Activated CD4-positive, alpha-beta T cell treated with anti-CD3 and anti-CD28 coated beads, Interleukin-2, amount 50 U/mL, for 24 hours (primary cell): ENCODE results near the gene DMD.

Source experiments
- DNase-seq, 2 donors: peaks; one replicate each; pipeline ENCODE4 v3.0.0-alpha.2; 2020; ENCODE audit warnings: low read depth in 1 of 2, low spot score in 1 of 2

DMD gene

DNA sequence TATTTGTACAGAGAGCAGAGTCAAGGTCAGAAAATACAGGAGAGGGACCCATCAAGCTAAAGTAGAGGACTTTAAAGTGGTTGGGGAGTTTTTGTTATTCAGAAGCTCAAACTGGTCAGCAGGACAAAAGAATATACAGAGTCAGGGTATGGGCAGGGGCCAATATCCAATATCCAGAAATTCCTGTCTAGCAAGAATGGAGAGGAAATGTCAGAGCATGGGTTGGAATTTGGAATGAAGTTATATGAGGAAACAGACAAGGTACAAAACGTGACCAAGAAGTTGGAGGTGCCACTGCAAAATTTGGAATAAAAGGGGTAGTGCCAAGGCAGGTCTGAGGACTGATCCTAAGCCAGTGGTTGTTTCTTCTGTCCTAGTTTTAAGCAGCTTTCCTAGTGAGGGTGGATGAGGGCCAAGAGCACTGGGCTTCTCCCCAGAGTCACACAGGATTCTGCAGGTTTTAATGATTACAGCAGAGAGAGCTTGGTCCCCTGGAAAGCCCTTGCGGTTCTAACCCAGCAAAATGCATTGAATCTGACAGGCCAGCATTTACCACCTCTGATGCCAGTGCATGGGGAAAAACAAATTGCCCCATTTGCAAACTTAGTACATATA, 1834.8 kb downstream of the DMD start:
- no peak for DNase-seq

DNA sequence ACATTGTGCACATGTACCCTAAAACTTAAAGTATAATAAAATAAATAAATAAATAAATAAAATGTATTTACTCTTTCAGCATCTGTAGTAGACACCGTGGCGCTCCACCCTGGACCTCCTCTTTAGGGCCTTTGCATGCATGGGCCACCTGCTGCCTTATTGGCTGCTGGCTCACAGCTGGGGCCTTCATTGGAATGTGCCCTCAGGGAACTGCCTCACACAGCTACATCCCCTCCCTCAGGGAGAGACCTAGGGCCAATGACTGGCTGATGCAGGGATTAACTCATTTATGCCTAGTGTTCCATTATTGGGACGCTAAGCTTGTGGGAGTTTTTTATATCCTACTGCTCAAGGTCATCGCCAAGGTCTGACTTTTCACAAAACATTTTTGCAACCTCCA, 1836.6 kb downstream of the DMD start:
- no peak for DNase-seq

DNA sequence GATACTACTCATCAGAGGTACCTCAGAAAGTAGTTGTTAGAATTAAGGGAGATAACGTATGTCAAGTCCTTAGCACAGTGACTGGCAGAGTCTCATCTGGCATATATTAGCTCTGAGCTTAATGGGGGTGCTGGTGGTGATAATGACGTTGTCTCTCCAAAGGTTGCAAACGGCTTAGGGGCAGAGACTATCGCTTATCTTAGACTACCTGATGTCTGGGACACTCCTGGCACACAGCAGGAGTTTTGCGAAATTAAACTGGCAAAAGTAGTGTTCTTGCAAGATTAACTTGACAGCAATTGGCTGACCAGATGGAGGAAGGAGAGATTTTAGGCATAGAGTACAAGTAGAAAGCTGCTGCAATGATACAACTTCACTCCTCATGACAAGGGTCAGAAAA, 1839.4 kb downstream of the DMD start:
- no peak for DNase-seq

DNA sequence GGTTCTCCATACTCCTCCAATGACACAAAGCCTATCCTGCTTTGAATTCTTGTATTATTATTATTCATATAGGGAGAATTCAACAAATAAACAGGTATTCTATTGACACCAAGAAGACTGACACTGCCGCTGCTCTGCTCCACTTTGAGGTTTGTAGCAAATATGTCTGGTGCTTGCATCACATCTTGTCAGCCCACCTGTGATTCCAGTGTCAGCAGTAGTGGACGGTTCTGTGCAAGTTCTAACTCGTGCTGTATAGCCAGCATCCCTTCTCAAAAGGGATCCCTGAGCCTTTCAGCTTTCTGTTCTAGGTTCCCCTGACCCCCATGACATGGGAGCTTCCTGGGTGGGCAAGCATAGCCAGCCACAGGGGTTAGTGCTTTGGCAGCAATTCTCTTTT, 1843.5 kb downstream of the DMD start:
- no peak for DNase-seq

DNA sequence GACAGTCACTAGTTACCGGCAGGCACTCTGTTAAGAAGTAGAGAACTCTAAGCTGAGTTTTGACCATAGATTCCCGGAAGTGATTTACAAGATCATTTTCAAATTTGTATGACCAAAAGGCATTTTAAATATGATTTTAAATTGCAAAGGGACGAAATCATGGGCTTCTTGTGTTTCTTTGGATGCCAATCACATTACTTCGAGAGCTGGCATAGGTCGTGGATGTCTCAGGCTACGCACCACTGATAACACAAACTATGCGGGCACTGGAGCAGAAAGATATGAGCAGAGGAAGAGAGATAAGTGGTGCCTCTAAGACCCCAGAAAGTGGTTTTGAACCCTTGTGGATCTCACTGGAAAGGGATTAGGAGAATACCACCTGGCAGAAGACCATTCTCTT, 1845.3 kb downstream of the DMD start:
- no peak for DNase-seq

DNA sequence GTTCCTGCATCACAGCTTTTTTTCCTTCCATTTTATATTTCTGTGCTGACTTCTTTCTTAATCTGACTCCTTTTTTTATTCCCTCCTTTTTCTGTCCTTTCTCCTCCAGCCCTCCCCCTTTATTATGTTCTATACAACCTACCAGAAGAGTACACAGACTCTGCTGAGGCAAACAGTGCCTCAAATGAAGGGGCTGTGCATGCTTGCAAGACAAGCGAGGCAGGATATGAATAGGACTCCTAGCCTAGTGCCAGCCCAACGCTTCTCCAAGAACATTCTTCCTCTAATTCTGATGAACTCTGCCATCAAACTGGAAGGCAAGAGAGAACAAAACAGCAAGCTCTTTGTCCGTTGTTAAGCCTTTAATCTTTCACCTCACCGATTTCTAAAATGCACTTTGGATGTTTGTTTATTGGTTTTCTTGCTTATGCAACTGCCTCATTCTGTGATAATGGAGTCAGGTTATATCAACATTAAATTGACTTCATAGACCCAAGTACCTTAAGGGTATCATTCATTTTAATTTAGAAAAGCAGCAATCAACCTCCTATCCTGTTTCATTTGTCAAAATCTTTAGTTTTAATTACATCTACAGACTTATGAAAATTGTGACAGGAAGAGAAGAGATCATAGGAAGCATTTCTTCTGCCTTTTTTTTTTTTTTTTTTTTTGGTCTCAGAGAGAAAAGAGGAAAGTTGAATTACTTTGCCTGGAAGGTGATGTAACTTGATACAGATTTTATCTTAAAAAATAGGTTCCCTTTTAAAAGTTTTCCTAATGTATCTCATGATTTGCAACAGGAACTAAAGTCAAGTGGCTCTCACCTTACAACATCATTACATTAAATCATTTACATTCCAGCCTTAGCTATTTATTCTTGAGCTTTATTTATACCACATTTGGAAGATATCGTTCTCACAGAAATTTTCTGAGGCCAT, 1854.8 kb downstream of the DMD start:
- no peak for DNase-seq

DNA sequence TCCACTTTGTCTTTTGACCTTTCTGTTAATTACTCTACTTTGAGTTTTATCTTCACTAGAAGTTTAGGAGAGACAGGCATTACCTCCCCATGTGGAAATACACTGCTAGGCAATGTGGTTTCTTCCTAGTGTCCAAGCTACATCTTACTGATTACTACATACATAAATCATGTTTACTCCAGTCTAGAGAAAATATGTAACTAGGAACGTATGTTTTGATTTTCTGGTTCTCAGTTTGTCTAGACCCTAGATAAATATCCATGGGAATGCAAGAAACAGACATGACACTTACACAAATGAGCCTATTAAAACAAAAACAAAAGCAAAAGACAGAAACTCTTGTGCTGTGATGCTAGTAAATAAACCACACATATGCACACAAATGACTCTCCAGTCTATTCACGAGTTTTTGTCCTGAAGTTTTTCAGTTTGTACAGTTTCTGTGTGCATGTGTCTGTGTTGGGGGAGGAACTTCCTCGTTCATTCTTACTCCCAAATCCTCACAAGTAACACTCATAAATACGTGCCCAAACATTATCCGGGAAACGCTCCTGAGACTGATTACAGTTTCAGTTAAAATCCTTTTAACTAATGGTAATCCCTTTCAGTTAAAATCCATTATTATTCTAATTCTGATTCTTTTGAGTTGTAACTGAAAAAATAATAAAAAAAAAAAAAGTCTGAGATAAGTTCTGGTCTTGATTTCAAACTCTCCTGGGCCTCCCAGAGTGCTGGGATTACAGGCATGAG, 1856.0 kb downstream of the DMD start:
- DNase-seq, result no peak

DNA sequence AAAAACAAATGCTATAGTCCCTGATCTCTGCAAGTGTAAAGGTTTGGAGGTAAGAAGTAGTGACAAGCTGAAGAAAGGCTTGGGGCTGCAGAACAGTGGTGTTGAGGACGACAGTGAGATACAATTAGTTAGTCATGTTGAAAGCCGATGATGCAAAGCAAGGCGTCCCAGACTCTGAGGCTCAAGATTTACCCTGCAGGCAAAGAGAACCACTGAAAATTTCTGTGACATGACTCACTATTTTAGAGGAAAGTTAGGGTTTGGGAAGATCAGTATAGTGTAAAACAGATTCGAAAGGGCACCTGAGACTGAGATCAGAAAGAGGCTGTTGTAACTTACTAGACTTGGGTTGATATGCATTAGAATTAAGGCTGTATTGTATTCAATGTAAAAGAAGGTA, 1858.3 kb downstream of the DMD start:
- DNase-seq, result no peak

DNA sequence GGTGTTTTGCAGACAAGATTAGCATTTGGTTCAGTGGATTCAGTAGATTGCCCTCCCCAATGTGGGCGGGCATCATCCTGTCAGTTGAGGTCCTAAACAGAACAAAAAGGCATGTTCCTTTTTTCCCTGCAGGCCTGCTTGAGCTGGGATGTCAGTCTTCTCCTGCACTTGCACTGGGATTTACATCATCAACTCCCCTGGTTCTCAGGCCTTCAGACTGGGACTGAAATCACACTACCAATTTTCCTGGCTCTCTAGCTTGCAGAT, 1860.6 kb downstream of the DMD start:
- no peak for DNase-seq

DNA sequence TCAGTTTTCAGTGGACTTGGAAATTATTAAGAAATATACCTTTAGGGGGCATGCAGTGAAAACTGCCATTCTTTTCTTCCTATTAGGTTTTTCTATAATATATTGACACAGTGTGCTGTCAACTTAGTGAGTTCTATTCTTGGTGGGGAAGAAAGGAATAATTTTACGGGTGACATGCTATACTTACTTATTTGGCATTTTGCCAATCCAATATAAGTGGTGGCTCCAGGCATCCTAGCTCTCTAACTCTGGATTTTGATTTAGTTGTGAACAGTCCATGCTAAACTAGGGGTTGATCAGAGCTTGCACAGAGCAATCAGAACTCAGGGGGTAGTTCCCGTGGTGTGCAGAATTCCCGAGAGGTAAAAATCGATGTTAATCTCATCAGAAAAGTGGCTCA, 1861.8 kb downstream of the DMD start:
- no peak for DNase-seq

DNA sequence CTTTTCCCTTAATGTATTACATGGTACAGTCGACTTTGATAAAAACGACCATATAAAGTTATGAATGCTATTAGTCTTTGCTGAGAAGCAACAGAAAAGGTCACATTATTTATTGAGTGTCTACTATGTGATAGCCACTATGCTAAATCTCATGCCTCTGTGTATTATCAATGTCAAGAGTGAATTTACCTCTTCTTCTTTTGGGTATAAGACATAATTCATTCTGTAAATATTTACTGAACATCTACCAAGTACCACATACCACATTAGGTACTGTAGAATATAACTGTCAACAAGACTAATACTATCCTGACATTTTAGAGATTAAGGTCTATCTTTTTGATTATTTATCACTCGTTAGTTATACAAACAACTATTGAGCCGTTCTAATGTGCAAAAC, 1870.8 kb downstream of the DMD start:
- DNase-seq, result no peak

DNA sequence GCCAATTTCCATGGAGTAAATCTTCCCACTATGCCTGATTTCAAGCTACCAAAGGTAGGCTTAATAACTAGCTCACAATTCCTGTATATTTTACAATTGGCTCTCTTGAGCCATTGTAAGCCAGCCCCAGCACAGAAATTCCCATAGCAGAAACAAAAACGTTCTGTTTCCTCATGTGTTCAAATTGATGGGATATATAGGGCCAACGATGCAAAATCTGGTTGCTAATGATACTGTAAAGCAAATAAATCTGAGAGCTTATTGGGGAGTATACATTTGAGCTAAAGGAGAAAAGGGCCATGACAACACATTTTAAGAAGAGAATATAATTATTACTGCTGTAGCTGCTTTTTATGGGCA, 1872.4 kb downstream of the DMD start:
- DNase-seq, result no peak

DNA sequence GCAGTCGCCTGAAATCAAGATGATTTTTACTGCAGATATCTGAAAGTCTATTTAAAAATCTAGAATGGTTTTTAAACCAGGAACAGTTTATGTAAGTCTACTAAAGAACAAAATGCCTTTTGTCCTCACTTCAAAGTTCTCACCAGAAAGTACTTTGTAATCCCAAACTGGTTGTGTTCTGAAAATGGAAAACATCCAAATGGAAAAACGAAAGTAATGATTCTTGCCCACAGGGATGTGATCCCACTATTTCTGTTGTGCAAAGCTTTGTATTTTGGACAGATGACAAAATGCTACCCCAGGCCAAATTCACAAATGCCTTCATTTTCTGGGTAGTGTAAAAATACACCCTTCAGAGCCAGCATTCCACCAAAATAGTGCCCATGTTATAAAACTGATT, 1874.0 kb downstream of the DMD start:
- no peak for DNase-seq

DNA sequence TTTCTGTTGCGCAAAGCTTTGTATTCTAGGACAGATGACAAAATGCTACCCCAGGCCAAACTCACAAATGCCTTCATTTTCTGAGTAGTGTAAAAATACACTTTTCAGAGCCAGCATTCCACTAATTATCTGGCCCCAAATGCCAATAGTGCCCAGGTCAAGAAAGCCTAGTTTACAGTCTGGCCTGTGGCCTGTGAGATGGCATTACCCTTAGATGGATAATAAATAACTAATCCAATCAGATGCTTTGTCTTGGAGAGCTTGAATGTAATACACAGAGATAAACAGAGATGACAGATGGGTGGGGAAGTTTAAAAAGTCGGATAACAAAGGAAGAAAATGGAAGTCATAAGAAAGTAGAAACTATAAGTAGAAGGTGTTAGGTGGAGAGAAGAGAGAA, 1874.9 kb downstream of the DMD start:
- DNase-seq, result no peak

DNA sequence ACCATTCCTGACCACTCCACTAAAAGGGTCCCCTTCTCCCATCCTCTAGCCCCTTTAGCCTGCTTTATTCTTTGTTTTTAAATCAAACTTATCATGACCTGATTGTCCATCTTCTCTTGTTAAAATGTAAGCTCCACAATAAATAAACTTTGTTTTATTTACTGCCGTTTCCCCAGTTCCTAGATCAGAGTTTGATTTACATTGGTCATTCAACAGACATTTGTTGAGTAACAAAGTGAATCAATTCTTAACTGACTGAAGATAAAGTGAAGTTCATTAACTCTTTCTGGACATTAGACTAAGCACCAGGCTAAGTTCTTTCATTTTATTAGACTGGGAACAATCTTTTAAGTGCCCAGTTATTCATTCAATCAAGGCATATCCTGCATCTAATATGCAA, 1876.4 kb downstream of the DMD start:
- no peak for DNase-seq

DNA sequence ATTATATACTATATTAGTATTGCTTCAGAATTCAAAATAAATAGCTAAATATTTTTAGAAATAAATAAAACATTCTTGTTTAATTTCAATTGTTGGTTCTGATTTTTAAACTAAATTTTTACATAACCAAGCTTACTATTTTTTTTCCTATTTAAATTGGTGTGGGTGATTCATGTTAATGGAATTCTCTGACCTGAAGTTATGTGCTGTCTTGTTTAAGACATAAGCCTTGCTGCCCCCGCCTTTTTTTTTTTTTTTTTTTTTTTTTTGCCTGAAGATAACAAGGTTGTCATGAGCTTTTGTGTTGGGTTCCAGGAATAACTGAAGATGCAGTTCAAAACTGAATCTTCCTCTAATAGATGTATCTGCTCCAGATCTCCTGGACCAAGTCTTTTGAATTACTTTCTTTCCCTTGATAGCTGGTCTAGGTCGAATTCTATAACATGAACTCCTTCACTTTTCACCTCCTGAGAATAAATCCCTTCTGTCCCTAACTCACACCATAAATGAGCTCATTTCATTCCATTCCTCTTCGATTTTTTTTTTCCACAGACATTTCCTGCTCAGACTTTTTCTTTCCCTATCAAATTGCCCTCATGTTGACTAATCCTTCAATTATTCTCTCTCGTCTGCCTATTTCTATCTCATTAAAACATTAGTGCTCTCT, 1878.1 kb downstream of the DMD start:
- DNase-seq, result no peak

DNA sequence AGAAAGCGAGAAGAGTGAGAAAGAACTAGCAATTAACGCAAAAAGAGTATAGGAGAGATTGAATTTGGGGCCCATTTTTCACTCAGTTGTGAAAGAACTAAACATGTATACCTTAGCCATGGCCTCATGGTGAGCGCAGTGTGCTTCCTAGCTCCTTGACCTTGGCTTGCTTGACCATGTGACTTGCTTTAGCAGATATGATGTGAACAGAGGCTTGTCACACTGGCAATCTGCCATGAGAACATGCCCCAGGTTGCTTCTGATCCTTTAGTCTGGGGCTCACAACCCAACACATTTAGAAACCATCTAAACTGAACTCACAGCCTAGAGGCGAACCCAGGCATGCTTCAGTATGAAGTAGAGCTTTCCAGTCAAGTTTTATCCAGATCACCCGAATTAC, 1879.4 kb downstream of the DMD start:
- no peak for DNase-seq

DNA sequence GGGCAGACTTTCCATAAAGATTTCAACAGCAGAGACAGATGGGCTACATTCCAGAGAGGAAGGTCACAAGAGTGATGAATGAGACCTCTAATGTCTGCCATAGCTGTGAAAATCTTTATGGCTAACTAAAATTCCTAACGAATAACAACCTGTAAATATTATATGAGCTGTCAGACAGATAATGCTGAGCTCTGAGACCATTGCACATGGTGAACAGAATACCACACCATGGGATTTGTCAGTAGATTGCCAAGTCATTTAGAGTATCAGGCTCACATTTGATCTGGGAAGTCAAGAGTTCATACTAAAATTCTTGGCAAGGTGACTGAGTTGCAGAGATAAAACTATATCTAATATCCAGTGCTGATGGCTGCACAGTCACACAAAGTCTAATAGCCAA, 1880.3 kb downstream of the DMD start:
- DNase-seq, result no peak

DNA sequence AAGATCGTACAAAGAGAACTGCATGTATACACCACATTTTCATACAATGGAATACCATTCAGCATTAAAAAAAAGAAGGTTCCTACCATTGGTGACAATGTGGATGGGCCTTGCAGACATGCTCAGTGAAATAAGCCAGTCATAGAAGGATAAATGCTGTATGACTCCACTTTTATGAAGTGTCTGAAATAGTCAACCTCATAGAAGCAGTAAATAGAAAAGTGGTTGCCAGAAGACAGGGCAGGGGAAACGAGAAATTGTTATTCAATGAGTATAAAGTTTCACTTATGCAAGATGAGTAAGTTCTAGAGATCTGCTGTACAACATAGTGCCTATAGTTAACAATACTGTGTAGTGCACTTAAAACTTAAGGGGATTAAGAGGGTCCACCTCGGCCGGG, 1882.1 kb downstream of the DMD start:
- no peak for DNase-seq

DNA sequence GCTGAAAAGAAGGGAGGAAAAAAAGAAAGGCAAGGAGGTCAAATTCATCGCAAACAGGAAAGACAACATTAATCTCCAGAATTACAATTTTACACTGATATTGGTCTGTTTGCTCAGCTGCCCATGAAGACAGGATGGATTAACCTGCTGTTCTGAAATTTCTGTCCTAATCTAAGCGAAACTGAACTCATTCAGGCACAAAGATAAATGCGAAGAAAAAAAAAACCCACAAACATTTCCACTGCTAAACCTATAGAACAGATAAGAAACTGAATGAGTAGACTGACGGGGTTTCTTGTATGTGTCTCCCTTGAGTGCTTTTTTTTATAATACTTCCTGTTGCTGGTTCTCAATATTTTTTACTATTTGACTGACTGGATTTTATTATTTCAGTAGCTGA, 1887.7 kb downstream of the DMD start:
- DNase-seq, result no peak

DNA sequence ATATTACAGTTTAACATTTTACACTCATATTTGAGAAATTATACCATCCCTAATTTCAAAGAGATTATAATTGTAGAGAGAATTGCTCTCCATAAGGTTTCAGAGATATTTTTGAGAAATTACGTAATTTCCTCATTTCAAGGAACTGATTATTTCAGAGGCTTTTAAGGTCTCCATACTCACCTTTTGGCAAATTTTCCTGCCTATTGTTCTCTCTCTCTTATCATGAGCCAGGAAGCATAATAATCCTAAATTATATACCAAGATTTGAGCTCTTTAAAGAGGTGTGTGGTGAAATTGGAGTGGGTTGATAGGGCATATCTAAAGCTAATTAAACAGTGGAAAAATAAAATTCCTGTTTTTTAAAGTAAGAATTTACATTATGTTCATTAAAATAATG, 1890.6 kb downstream of the DMD start:
- DNase-seq, result no peak

DNA sequence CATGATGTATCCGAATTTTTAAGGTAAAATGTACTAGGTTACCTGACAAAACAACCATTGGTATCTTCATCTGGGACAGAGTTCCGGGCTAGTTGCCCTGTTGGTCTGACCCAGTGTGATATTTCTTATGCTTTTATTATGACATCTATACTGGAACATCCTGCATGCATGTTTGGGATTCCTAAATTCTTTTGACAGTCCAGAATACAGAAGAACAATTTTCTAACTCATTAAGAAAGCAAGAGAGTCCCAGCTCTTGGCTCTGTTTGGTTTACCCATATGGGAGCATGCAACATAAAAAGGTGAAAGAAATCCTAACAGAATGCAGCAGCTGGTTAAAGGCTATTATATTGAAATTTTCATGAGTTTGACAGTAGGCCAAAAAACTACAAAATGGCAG, 1891.8 kb downstream of the DMD start:
- DNase-seq, result no peak
